ENCODE results near the gene PIK3C2B.

DNA sequence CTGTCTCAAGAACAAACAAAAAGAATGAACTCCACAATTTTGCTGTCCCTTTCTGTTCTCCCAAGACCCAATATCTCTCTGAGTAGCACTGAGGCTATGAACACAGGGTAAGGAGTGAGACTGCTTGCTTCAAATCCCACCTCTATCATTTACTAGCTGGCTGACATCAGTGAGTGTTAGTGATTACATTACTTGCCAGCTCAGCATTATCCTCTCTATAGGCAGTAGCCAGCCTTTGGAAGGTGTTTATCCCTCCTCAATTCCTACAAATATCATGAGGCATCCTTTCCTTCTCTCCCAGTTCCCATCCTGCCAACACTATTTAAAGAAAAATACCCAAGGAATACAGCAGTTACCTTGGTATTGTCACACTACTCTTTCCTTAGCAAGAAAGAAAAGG is 3.0 kb downstream of the PIK3C2B start:
- no peak for TF ChIP-seq MAX (IDR thresholded peaks at IDR 0.05; ENCODE audit: insufficient read depth, insufficient read length)
- TF ChIP-seq, protein P1, sequence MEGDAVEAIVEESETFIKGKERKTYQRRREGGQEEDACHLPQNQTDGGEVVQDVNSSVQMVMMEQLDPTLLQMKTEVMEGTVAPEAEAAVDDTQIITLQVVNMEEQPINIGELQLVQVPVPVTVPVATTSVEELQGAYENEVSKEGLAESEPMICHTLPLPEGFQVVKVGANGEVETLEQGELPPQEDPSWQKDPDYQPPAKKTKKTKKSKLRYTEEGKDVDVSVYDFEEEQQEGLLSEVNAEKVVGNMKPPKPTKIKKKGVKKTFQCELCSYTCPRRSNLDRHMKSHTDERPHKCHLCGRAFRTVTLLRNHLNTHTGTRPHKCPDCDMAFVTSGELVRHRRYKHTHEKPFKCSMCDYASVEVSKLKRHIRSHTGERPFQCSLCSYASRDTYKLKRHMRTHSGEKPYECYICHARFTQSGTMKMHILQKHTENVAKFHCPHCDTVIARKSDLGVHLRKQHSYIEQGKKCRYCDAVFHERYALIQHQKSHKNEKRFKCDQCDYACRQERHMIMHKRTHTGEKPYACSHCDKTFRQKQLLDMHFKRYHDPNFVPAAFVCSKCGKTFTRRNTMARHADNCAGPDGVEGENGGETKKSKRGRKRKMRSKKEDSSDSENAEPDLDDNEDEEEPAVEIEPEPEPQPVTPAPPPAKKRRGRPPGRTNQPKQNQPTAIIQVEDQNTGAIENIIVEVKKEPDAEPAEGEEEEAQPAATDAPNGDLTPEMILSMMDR (IDR thresholded peaks at IDR 0.05; ENCODE audit: extremely low read depth in 1 of 2, insufficient read depth in 1 of 2, low read depth in 1 of 2, low read length in 2 of 2) = no peak
- TF ChIP-seq MYC (IDR thresholded peaks at IDR 0.05; ENCODE audit: low read depth, low read length) = no peak

Data from endothelial cell of umbilical vein (primary cell).